K562 (cell line): ENCODE results near the gene TDRD10. TPM values are rescaled to one million over a fixed set of nuclear protein-coding genes. Genes with fewer than 3 reads are reported as not detected.

Experiments used
- ARNT ChIP-seq, 2 experiments: fragments of 450-650 bp; IDR thresholded peaks; 2 replicates each; pipeline ENCODE4 v1.6.1; 2016; ENCODE audit warnings: mild to moderate bottlenecking in 1 of 2
- DACH1 ChIP-seq: fragments of 450-650 bp; IDR thresholded peaks from 2 replicates; pipeline ENCODE4 v1.6.1; 2018; ENCODE audit not compliant: partially characterized antibody
- EP300 ChIP-seq: IDR thresholded peaks from 2 replicates; pipeline ENCODE4 v1.6.1; 2012; ENCODE audit warnings: low read length, improper control_type of control experiment
- HDAC2 ChIP-seq: fragments of 450-650 bp; IDR thresholded peaks from 2 replicates; pipeline ENCODE4 v1.6.1; 2016; ENCODE audit warnings: mild to moderate bottlenecking
- MAFG ChIP-seq: fragments of 450-650 bp; conservative IDR thresholded peaks from 2 replicates; pipeline ENCODE4 v1.6.1; 2016; ENCODE audit warnings: missing genetic modification characterization, missing compliant biosample characterization
- MAFK ChIP-seq: IDR thresholded peaks from 2 replicates; pipeline ENCODE4 v1.6.1; 2011; ENCODE audit warnings: low read length, improper control_type of control experiment
- MAZ ChIP-seq, 2 experiments: fragments of 450-650 bp in 1 of 2; sonication (generic) in 1 of 2; formaldehyde crosslinking; IDR thresholded peaks in 1 of 2; conservative IDR thresholded peaks in 1 of 2; 2 replicates each; pipeline versions ENCODE4 v1.4.0 to v1.5.0; 2020; ENCODE audit warnings: mild to moderate bottlenecking in 1 of 2, missing genetic modification reagents in 1 of 2
- NFE2 ChIP-seq: IDR thresholded peaks from 2 replicates; pipeline ENCODE4 v1.6.1; 2014; ENCODE audit warnings: antibody characterized with exemption, low read depth
- NFIC ChIP-seq: fragments of 450-650 bp; IDR thresholded peaks from 2 replicates; pipeline ENCODE4 v1.6.1; 2017; ENCODE audit warnings: mild to moderate bottlenecking, inconsistent platforms
- NR4A1 ChIP-seq, 2 experiments: fragments of 250-450 bp in 1 of 2; fragments of 450-650 bp in 1 of 2; sonication (Bioruptor Pico) in 1 of 2; IDR thresholded peaks; 2 replicates each; pipeline versions ENCODE4 v1.4.0 to v1.6.1; 2016 to 2020; ENCODE audit warnings: mild to moderate bottlenecking in 2 of 2, missing compliant biosample characterization in 1 of 2, missing genetic modification characterization in 1 of 2, moderate library complexity in 1 of 2
- RB1 ChIP-seq: fragments of 450-650 bp; IDR thresholded peaks from 2 replicates; pipeline ENCODE4 v1.6.1; 2017; ENCODE audit warnings: low read depth, mild to moderate bottlenecking
- SIN3B ChIP-seq: fragments of 450-650 bp; IDR thresholded peaks from 2 replicates; pipeline ENCODE4 v1.6.1; 2017; ENCODE audit warnings: low read depth, mild to moderate bottlenecking, moderate library complexity
- SMC3 ChIP-seq: conservative IDR thresholded peaks from 2 replicates; pipeline ENCODE4 v1.6.1; 2011; ENCODE audit warnings: low read depth, low read length, improper control_type of control experiment; ENCODE audit not compliant: insufficient read depth
- TBL1XR1 ChIP-seq, 2 experiments: IDR thresholded peaks; 2 replicates each; pipeline ENCODE4 v1.6.1; 2012; ENCODE audit warnings: improper control_type of control experiment in 2 of 2, low read length in 2 of 2, mild to moderate bottlenecking in 1 of 2
- TEAD4 ChIP-seq, 2 experiments: sonication (generic) in 1 of 2; formaldehyde crosslinking in 1 of 2; IDR thresholded peaks; 2 replicates each; pipeline versions ENCODE4 v1.6.1 to v1.8.0; 2012 to 2022; ENCODE audit warnings: borderline replicate concordance in 1 of 2, inconsistent platforms in 1 of 2, low read length in 1 of 2, mild to moderate bottlenecking in 1 of 2, missing genetic modification reagents in 1 of 2
- TGIF2 ChIP-seq: sonication (generic); formaldehyde crosslinking; IDR thresholded peaks from 2 replicates; pipeline ENCODE4 v1.8.1; 2022; ENCODE audit warnings: mild to moderate bottlenecking, missing genetic modification reagents, moderate library complexity
- YY1 ChIP-seq, 3 experiments: IDR thresholded peaks; 2 replicates each; pipeline ENCODE4 v1.6.1; 2011; ENCODE audit warnings: low read length in 2 of 3, mild to moderate bottlenecking in 2 of 3, moderate library complexity in 2 of 3, borderline replicate concordance in 1 of 3, control low read depth in 1 of 3, low read depth in 1 of 3; ENCODE audit not compliant: insufficient read depth in 3 of 3, insufficient replicate concordance in 2 of 3, control insufficient read depth in 1 of 3, insufficient read length in 1 of 3; ENCODE audit errors: extremely low read depth in 1 of 3
- ZNF384 ChIP-seq: IDR thresholded peaks from 2 replicates; pipeline ENCODE4 v1.6.1; 2012; ENCODE audit warnings: low read depth, low read length, improper control_type of control experiment
- polyA plus RNA-seq, 8 experiments: library from polyadenylated mRNA; depleted of rRNA in 4 of 8; stranded (reverse) in 5 of 8; unstranded in 3 of 8; fragments of >200 nt; fragmentation: Nextera tagmentation in 2 of 8; fragmentation: Illumina TruSeq in 1 of 8; extraction: Ambion mirVana in 2 of 8; extraction: Trizol in 1 of 8; gene quantifications; 2 replicates each; pipeline versions ENCODE4 v1.2.1 to v1.2.3, GENCODE V29; 2011 to 2014; ENCODE audit warnings: inconsistent platforms in 1 of 8, missing spikeins in 1 of 8
- total RNA-seq, 7 experiments: library from RNA; depleted of rRNA in 6 of 7; stranded (reverse); fragments of >200 nt in 6 of 7; fragmentation: Illumina TruSeq in 2 of 7; extraction: Trizol in 2 of 7; gene quantifications; 2 replicates each; pipeline versions ENCODE4 v1.2.1 to v1.2.3, GENCODE V29; 2011 to 2021; ENCODE audit warnings: low replicate concordance in 1 of 7
- TF ChIP-seq, protein P1 (sequence below): fragments of 450-650 bp; IDR thresholded peaks from 2 replicates; pipeline ENCODE4 v1.6.1; 2017; ENCODE audit warnings: antibody characterized with exemption, mild to moderate bottlenecking
- TF ChIP-seq, protein P2 (sequence below): sonication (generic); formaldehyde crosslinking; IDR thresholded peaks from 2 replicates; pipeline ENCODE4 v1.8.1; 2023; ENCODE audit warnings: mild to moderate bottlenecking, missing genetic modification reagents
- TF ChIP-seq, protein P3 (sequence below): sonication (generic); formaldehyde crosslinking; IDR thresholded peaks from 2 replicates; pipeline ENCODE4 v1.8.0; 2022; ENCODE audit warnings: mild to moderate bottlenecking, low read depth, missing genetic modification reagents

TDRD10 gene
- total and polyA plus RNA-seq, 9 of the 15 experiments (the other 6 are each of a cell fraction or from before 2014, with no cell fraction given), result not detected

DNA sequence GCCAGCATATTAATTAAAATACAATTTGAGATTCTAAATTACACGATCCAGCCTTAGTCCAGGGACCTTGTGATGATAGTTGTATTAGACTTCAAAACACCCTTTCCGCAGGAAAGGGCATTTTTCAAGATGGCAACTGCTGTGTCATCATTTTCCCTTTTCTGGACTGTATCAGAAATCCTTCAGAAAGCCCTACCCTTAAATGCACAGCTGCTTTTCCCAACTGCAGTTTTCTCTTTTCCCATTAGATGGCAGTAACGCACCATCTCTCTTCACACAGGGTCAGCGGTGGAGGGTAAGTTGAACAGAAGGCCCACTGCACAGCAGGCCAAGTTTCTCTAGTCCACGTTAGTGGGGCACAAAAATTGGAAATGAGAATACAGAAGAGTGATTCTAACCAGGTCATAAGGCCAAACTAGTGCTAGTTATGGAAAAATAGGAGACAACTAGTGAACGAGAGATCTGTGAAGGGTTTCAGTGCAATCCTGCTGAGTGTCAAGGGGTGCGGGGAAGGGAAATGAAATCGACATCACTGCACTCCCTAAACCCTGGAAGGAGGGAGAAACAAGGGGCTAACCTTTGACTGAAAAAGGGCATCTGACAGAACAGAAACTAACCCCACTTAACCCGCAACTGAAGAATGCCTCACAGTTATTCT is 22.1 kb upstream of the TDRD10 start (continued):
- TF ChIP-seq RB1, result peak; percentile 65; the same call in 1 of the 2 replicates
- peak in 1 of 3 experiments; percentile 74 for TF ChIP-seq YY1 (IDR thresholded peaks at IDR 0.05; ENCODE audit: borderline replicate concordance in 1 of 3, control insufficient read depth in 1 of 3, extremely low read depth in 1 of 3, insufficient read depth in 3 of 3, insufficient read length in 1 of 3, insufficient replicate concordance in 2 of 3, low read depth in 1 of 3, low read length in 2 of 3)
- no peak for TF ChIP-seq TEAD4 (IDR thresholded peaks at IDR 0.05; ENCODE audit: low read length)
- TF ChIP-seq TEAD4 (CRISPR knock-in tag; IDR thresholded peaks at IDR 0.05; ENCODE audit: borderline replicate concordance), result no peak
- TF ChIP-seq MAFK, result peak; percentile 99
- TF ChIP-seq MAFG (tag), result peak; percentile 100
- 0 out of 2 replicates have a peak, but pooled peaks have one; percentile 7 for TF ChIP-seq EP300
- no peak for TF ChIP-seq NR4A1 (CRISPR knock-in tag; IDR thresholded peaks at IDR 0.05)
- TF ChIP-seq NR4A1 (tag; IDR thresholded peaks at IDR 0.05), result peak; percentile 40; the same call in 1 of the 2 replicates
- TF ChIP-seq SIN3B, result peak; percentile 36; the same call in 1 of the 2 replicates
- TF ChIP-seq SMC3, result peak; percentile 89
- TF ChIP-seq ARNT (IDR thresholded peaks at IDR 0.05), result peak in 1 of 2 experiments; percentile 71; a peak in 1 of 4 replicates
- TF ChIP-seq NFE2, result peak; percentile 73
- TF ChIP-seq, protein P1, sequence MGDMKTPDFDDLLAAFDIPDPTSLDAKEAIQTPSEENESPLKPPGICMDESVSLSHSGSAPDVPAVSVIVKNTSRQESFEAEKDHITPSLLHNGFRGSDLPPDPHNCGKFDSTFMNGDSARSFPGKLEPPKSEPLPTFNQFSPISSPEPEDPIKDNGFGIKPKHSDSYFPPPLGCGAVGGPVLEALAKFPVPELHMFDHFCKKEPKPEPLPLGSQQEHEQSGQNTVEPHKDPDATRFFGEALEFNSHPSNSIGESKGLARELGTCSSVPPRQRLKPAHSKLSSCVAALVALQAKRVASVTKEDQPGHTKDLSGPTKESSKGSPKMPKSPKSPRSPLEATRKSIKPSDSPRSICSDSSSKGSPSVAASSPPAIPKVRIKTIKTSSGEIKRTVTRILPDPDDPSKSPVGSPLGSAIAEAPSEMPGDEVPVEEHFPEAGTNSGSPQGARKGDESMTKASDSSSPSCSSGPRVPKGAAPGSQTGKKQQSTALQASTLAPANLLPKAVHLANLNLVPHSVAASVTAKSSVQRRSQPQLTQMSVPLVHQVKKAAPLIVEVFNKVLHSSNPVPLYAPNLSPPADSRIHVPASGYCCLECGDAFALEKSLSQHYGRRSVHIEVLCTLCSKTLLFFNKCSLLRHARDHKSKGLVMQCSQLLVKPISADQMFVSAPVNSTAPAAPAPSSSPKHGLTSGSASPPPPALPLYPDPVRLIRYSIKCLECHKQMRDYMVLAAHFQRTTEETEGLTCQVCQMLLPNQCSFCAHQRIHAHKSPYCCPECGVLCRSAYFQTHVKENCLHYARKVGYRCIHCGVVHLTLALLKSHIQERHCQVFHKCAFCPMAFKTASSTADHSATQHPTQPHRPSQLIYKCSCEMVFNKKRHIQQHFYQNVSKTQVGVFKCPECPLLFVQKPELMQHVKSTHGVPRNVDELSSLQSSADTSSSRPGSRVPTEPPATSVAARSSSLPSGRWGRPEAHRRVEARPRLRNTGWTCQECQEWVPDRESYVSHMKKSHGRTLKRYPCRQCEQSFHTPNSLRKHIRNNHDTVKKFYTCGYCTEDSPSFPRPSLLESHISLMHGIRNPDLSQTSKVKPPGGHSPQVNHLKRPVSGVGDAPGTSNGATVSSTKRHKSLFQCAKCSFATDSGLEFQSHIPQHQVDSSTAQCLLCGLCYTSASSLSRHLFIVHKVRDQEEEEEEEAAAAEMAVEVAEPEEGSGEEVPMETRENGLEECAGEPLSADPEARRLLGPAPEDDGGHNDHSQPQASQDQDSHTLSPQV, result peak; percentile 60; the same call in 1 of the 2 replicates
- no peak for TF ChIP-seq TGIF2
- TF ChIP-seq TBL1XR1 (IDR thresholded peaks at IDR 0.05; ENCODE audit: low read length in 2 of 2), result peak; percentile 12 to 30; a peak in 1 of 4 replicates
- 0 out of 2 replicates have a peak, but pooled peaks have one; percentile 13 for TF ChIP-seq ZNF384
- no peak for TF ChIP-seq HDAC2
- TF ChIP-seq MAZ (CRISPR knock-in tag; conservative IDR thresholded peaks at IDR 0.05 in 1 of 2, IDR thresholded peaks at IDR 0.05 in 1 of 2), result peak in 1 of 2 experiments; percentile 18; a peak in 1 of 4 replicates
- TF ChIP-seq, protein P2, sequence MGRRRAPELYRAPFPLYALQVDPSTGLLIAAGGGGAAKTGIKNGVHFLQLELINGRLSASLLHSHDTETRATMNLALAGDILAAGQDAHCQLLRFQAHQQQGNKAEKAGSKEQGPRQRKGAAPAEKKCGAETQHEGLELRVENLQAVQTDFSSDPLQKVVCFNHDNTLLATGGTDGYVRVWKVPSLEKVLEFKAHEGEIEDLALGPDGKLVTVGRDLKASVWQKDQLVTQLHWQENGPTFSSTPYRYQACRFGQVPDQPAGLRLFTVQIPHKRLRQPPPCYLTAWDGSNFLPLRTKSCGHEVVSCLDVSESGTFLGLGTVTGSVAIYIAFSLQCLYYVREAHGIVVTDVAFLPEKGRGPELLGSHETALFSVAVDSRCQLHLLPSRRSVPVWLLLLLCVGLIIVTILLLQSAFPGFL, result 0 out of 2 replicates have a peak, but pooled peaks have one; percentile 53
- peak; percentile 13 for TF ChIP-seq DACH1
- peak; percentile 20; the same call in 1 of the 2 replicates for TF ChIP-seq NFIC
- TF ChIP-seq, protein P3, sequence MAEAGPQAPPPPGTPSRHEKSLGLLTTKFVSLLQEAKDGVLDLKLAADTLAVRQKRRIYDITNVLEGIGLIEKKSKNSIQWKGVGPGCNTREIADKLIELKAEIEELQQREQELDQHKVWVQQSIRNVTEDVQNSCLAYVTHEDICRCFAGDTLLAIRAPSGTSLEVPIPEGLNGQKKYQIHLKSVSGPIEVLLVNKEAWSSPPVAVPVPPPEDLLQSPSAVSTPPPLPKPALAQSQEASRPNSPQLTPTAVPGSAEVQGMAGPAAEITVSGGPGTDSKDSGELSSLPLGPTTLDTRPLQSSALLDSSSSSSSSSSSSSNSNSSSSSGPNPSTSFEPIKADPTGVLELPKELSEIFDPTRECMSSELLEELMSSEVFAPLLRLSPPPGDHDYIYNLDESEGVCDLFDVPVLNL, result no peak
